ENCODE results near the gene OTULINL. TPM values are rescaled to one million over a fixed set of nuclear protein-coding genes. Genes with fewer than 3 reads are reported as not detected.
"Not testable (repeated sequence)": the region's sequence is repeated elsewhere in the genome, so short reads cannot be mapped to it uniquely, and the experiment has no call there.

Gene OTULINL
- under 1 TPM; 0.06 to 0.85 (median 0.33) TPM for polyA plus RNA-seq (ENCODE audit: low read depth in 6 of 6)

GRCh38 chr5:14581106-14581890 is at the start of gene OTULINL:
Gene OTULINL (plus strand): TSS chr5:14581792. CDS start chr5:14581895, 103 bp downstream.
- Mint-ChIP-seq H3K4me1 (peaks cover 7 to 15% (median 10%) of the 10 kb centered on the region in 3 donors), H3K27ac (peak within 1 kb of the TSS in 3 of 6 donors; percentile 32 to 79 (median 46)), H3K9me3 (peaks cover 0 to 5% (median 0%) of the 10 kb centered on the region in 7 donors), H3K27me3 (peaks cover 23 to 63% (median 43%) of the 10 kb centered on the region in 3 donors), H3K36me3 (no peaks in the 10 kb centered on the region), H3K4me3 (peak within 1 kb of the TSS; percentile 58 to 88 (median 82))
- DNase-seq (peak; percentile 74), ATAC-seq (ENCODE audit: low read depth in 2 of 2) (peak; percentile 86 to 88)

GRCh38 chr5:14532180-14532579 is 49.4 kb upstream of the OTULINL start:
- Mint-ChIP-seq H3K4me3 (no peak overlapping the region), H3K9me3 (peaks cover 0 to 3% (median 0%) of the 10 kb centered on the region in 7 donors), H3K27ac (no peak overlapping the region), H3K4me1 (peaks cover 4 to 14% (median 9%) of the 10 kb centered on the region in 3 donors), H3K36me3 (no peaks in the 10 kb centered on the region), H3K27me3 (no peaks in the 10 kb centered on the region)
- DNase-seq (no peak), ATAC-seq (ENCODE audit: low read depth in 2 of 2) (no peak)

- H3K4me3 Mint-ChIP-seq, result peak overlapping the region in 2 of 8 donors; percentile 68 to 88
- peaks cover 0 to 9% (median 7%) of the 10 kb centered on the region in 3 donors for H3K27me3 Mint-ChIP-seq
- peaks cover 0 to 7% (median 4%) of the 10 kb centered on the region in 7 donors for H3K9me3 Mint-ChIP-seq
- H3K27ac Mint-ChIP-seq, result peak overlapping the region in 1 of 6 donors; percentile 68
- no peak for ATAC-seq (ENCODE audit: low read depth in 2 of 2)
- peaks cover 7 to 12% of the 10 kb centered on the region in 2 donors for H3K36me3 Mint-ChIP-seq
- H3K4me1 Mint-ChIP-seq, result peaks cover 4 to 14% (median 9%) of the 10 kb centered on the region in 3 donors
- no peak for DNase-seq
These were observed 46.8 kb upstream of the OTULINL start for GRCh38 chr5:14534773-14535172.

GRCh38 chr5:14545308-14545707 is 36.3 kb upstream of the OTULINL start:
- no peak overlapping the region for H3K27ac Mint-ChIP-seq
- H3K36me3 Mint-ChIP-seq, result peaks cover 0 to 32% of the 10 kb centered on the region in 2 donors
- DNase-seq (no peak), ATAC-seq (ENCODE audit: low read depth in 2 of 2) (no peak)
- H3K27me3 Mint-ChIP-seq, result peaks cover 53 to 69% (median 63%) of the 10 kb centered on the region in 3 donors
- H3K4me3 Mint-ChIP-seq, result peak overlapping the region in 1 of 8 donors; percentile 36
- peaks cover 12 to 44% (median 19%) of the 10 kb centered on the region in 7 donors for H3K9me3 Mint-ChIP-seq
- no peaks in the 10 kb centered on the region for H3K4me1 Mint-ChIP-seq

- H3K4me1 Mint-ChIP-seq, result no peaks in the 10 kb centered on the region
- no peak for DNase-seq
- H3K4me3 Mint-ChIP-seq, result no peak overlapping the region
- ATAC-seq (ENCODE audit: low read depth in 2 of 2), result no peak
- peaks cover 53 to 69% (median 63%) of the 10 kb centered on the region in 3 donors for H3K27me3 Mint-ChIP-seq
- H3K36me3 Mint-ChIP-seq, result peaks cover 0 to 27% of the 10 kb centered on the region in 2 donors
- peaks cover 10 to 38% (median 13%) of the 10 kb centered on the region in 7 donors for H3K9me3 Mint-ChIP-seq
- no peak overlapping the region for H3K27ac Mint-ChIP-seq
These were observed 35.7 kb upstream of the OTULINL start for GRCh38 chr5:14545862-14546261.

- no peaks in the 10 kb centered on the region for H3K4me1 Mint-ChIP-seq
- H3K9me3 Mint-ChIP-seq, result peaks cover 0 to 30% (median 7%) of the 10 kb centered on the region in 7 donors
- peaks cover 56 to 66% (median 56%) of the 10 kb centered on the region in 3 donors for H3K27me3 Mint-ChIP-seq
- H3K36me3 Mint-ChIP-seq, result peaks cover 0 to 12% of the 10 kb centered on the region in 2 donors
- H3K4me3 Mint-ChIP-seq, result no peak overlapping the region
- DNase-seq (no peak), ATAC-seq (ENCODE audit: low read depth in 2 of 2) (no peak)
- H3K27ac Mint-ChIP-seq, result no peak overlapping the region
These were observed 33.9 kb upstream of the OTULINL start for GRCh38 chr5:14547666-14548065.

- no peaks in the 10 kb centered on the region for H3K4me1 Mint-ChIP-seq
- H3K9me3 Mint-ChIP-seq, result peaks cover 4 to 39% (median 18%) of the 10 kb centered on the region in 7 donors
- no peak for DNase-seq
- H3K4me3 Mint-ChIP-seq, result no peak overlapping the region
- no peak overlapping the region for H3K27ac Mint-ChIP-seq
- H3K27me3 Mint-ChIP-seq, result peaks cover 45 to 63% (median 51%) of the 10 kb centered on the region in 3 donors
- ATAC-seq (ENCODE audit: low read depth in 2 of 2), result no peak
- H3K36me3 Mint-ChIP-seq, result peaks cover 0 to 5% of the 10 kb centered on the region in 2 donors
These were observed 30.4 kb upstream of the OTULINL start for GRCh38 chr5:14551211-14551610.

GRCh38 chr5:14552017-14552416 is 29.6 kb upstream of the OTULINL start:
- H3K4me1 Mint-ChIP-seq, result no peaks in the 10 kb centered on the region
- peaks cover 4 to 31% (median 18%) of the 10 kb centered on the region in 7 donors for H3K9me3 Mint-ChIP-seq
- DNase-seq, result no peak
- H3K27ac Mint-ChIP-seq, result no peak overlapping the region
- peaks cover 42 to 57% (median 44%) of the 10 kb centered on the region in 3 donors for H3K27me3 Mint-ChIP-seq
- H3K4me3 Mint-ChIP-seq, result no peak overlapping the region
- H3K36me3 Mint-ChIP-seq, result no peaks in the 10 kb centered on the region
- ATAC-seq (ENCODE audit: low read depth in 2 of 2), result no peak

GRCh38 chr5:14554288-14554687 is 27.3 kb upstream of the OTULINL start:
- H3K27ac Mint-ChIP-seq; H3K4me1 Mint-ChIP-seq; H3K36me3 Mint-ChIP-seq; ATAC-seq (ENCODE audit: low read depth in 2 of 2); DNase-seq; H3K4me3 Mint-ChIP-seq: not testable (repeated sequence)
- Mint-ChIP-seq H3K27me3 (peaks cover 33 to 51% (median 40%) of the 10 kb centered on the region in 3 donors), H3K9me3 (peaks cover 4 to 29% (median 18%) of the 10 kb centered on the region in 7 donors)

- DNase-seq (no peak), ATAC-seq (ENCODE audit: low read depth in 2 of 2) (no peak)
- H3K4me3 Mint-ChIP-seq, result peak overlapping the region in 1 of 8 donors; percentile 6
- H3K36me3 Mint-ChIP-seq, result no peaks in the 10 kb centered on the region
- H3K27ac Mint-ChIP-seq, result no peak overlapping the region
- peaks cover 21 to 37% (median 26%) of the 10 kb centered on the region in 3 donors for H3K27me3 Mint-ChIP-seq
- H3K9me3 Mint-ChIP-seq, result peaks cover 4 to 29% (median 18%) of the 10 kb centered on the region in 7 donors
- H3K4me1 Mint-ChIP-seq, result peaks cover 8 to 23% (median 16%) of the 10 kb centered on the region in 3 donors
These were observed 25.6 kb upstream of the OTULINL start for GRCh38 chr5:14556015-14556414.

- Mint-ChIP-seq H3K4me3 (no peak overlapping the region), H3K27me3 (peaks cover 17 to 31% (median 21%) of the 10 kb centered on the region in 3 donors), H3K36me3 (no peaks in the 10 kb centered on the region), H3K27ac (no peak overlapping the region), H3K9me3 (peaks cover 4 to 25% (median 15%) of the 10 kb centered on the region in 7 donors), H3K4me1 (peaks cover 8 to 26% (median 16%) of the 10 kb centered on the region in 3 donors)
- DNase-seq, result no peak
- no peak for ATAC-seq (ENCODE audit: low read depth in 2 of 2)
These were observed 24.3 kb upstream of the OTULINL start for GRCh38 chr5:14557203-14557770.

GRCh38 chr5:14557791-14558415 is 23.7 kb upstream of the OTULINL start:
- Mint-ChIP-seq H3K4me3 (no peak overlapping the region), H3K36me3 (no peaks in the 10 kb centered on the region), H3K9me3 (peaks cover 2 to 21% (median 12%) of the 10 kb centered on the region in 7 donors), H3K27ac (no peak overlapping the region), H3K27me3 (peaks cover 17 to 25% (median 20%) of the 10 kb centered on the region in 3 donors), H3K4me1 (peaks cover 8 to 26% (median 16%) of the 10 kb centered on the region in 3 donors)
- ATAC-seq (ENCODE audit: low read depth in 2 of 2), result no peak
- DNase-seq, result no peak

- peak overlapping the region in 2 of 6 donors; percentile 89 to 96 for H3K27ac Mint-ChIP-seq
- peaks cover 8 to 22% (median 21%) of the 10 kb centered on the region in 3 donors for H3K27me3 Mint-ChIP-seq
- peak; percentile 82 to 84 for ATAC-seq (ENCODE audit: low read depth in 2 of 2)
- H3K36me3 Mint-ChIP-seq, result no peaks in the 10 kb centered on the region
- peak overlapping the region; percentile 7 to 81 (median 80) for H3K4me3 Mint-ChIP-seq
- peaks cover 0 to 3% (median 0%) of the 10 kb centered on the region in 7 donors for H3K9me3 Mint-ChIP-seq
- DNase-seq, result peak; percentile 30
- H3K4me1 Mint-ChIP-seq, result peaks cover 8 to 26% (median 16%) of the 10 kb centered on the region in 3 donors
These were observed 21.4 kb upstream of the OTULINL start for GRCh38 chr5:14560091-14560595.
